Measurements from ENCODE around the gene TMEM19. TPM values are rescaled to one million over a fixed set of nuclear protein-coding genes. Genes with fewer than 3 reads are reported as not detected.

TMEM19 gene
- total RNA-seq, 1 donor from 2014 or later, result 27.3 TPM

DNA sequence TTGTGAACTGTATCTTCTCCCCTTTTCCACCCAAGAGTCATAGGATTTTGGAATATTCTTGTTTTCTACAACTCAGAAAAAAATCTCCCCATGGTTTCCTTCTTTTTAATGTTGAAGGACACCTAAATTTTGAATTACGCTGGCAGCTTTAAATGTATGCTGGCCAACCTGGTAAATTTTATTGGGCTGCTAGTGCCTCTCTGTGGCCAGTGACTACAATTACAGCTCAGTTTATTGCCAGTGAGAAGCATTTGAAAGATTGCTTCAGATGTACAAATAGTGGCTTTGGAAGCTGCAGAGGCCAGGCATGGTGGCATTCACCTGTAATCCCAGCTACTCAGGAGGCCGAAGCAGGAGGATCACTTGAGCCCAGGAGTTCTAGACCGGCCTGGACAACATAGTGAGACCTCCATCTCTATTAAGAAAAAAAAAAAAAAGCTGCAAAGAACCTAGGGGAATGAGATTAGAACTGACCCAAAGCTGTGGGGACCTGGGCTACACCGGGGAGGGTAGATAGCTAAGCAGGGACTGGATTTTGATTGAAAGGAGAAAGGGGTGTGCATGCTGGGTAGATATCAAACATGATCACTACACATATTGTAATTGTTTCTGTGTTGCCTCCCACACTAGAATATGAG is 61.2 kb downstream of the TMEM19 start:
- ATAC-seq (ENCODE audit: poor library complexity) (peak; percentile 93), DNase-seq (no peak)
- intact Hi-C loops (cut with DNase I), result loop anchor here (5.0 to 10.0 kb wide), 2 partner anchors 102 to 330 kb away; no protein-coding TSS in a partner anchor

DNA sequence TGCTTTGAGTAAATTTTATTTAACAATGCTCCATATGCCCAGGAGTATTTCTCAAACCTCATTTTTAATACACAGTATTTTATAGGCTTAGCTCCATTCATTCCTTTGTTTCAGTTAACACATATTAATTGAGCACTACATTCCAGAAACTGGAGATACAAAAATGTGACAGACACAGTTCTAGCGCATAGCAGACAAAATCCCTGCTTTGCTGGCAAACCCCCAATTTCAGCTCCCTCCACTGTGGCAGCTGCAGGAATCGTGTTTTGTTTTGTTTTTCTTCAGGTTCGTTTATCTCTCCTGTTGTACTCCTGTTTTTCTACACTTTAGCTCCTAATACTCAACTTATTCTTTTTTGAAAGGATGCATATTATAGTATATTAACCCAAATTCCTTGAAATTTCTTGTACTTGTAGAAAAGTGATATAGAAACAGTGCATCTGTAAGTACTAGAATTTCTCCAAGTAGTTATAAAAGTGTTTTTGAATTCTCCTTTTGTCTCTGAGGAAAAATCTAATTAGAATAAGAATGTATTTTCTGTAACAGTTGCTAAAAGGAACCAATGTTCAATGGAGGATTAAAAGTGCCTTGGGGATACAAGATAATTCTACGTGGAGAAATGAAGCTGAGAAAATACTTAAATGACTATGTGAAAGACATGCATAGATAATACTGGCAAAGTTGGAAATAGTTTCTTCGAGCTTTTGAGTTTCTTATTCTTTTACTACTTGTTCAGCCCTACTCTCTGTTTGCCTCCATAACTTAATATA is 62.4 kb downstream of the TMEM19 start:
- ATAC-seq (ENCODE audit: poor library complexity) (no peak), DNase-seq (no peak)
- intact Hi-C loops (cut with DNase I), result loop anchor here (5.0 to 10.0 kb wide), 2 partner anchors 103 to 331 kb away; no protein-coding TSS in a partner anchor

DNA sequence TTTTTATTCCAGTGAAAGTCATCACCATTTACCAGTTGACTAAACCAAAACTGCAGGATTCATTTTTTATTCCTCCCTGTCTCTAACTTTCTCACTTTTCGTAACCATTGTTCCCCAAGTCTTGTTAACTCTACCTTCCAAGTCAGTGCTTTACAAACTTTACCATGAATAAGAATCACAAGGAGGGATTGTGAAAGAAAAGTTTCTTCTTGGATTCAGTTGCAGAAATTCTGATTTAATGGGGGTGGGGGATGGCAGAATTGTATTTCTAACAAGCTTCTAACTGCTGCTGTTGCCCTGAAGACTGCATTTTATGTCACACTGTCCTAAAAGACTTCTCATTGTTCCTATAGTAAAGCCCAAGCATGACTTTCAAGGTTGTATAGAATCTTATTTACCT is 63.8 kb downstream of the TMEM19 start:
- no peak for ATAC-seq (ENCODE audit: poor library complexity)
- no peak for DNase-seq
- intact Hi-C loops (cut with DNase I), result loop anchor here (5.0 to 10.0 kb wide), 3 partner anchors 85 to 332 kb away; partner anchors contain the start of genes THAP2 and ZFC3H1

- ATAC-seq (ENCODE audit: poor library complexity) (no peak), DNase-seq (no peak)
- intact Hi-C loops (cut with DNase I), result loop anchor here (10.0 kb wide), 1 partner anchor 88 kb away; the partner anchor contains the start of genes THAP2 and ZFC3H1
Measured at GRCh38 chr12:71752891-71753290, 67.0 kb downstream of the TMEM19 start.

Other genes with a start within 250 kb of the TMEM19 start
- not detected for gene LGR5, start 246.3 kb upstream of the TMEM19 start, total RNA-seq
- gene ZFC3H1, start 22.2 kb upstream of the TMEM19 start, total RNA-seq, result 17.9 TPM
- 10.2 TPM for gene THAP2, start 21.8 kb upstream of the TMEM19 start, total RNA-seq
- gene RAB21, start 68.8 kb downstream of the TMEM19 start, total RNA-seq, result 163 TPM
- 22.3 TPM for gene TBC1D15, start 153.7 kb downstream of the TMEM19 start, total RNA-seq